ENCODE data around the gene GCNT1. TPM values are rescaled to one million over a fixed set of nuclear protein-coding genes. Genes with fewer than 3 reads are reported as not detected.
"Not testable (repeated sequence)": the region's sequence is repeated elsewhere in the genome, so short reads cannot be mapped to it uniquely, and the experiment has no call there.

The GCNT1 gene
- total and polyA plus RNA-seq, 7 experiments from 2014 or later, result 0.70 to 8.9 (median 1.7) TPM

DNA sequence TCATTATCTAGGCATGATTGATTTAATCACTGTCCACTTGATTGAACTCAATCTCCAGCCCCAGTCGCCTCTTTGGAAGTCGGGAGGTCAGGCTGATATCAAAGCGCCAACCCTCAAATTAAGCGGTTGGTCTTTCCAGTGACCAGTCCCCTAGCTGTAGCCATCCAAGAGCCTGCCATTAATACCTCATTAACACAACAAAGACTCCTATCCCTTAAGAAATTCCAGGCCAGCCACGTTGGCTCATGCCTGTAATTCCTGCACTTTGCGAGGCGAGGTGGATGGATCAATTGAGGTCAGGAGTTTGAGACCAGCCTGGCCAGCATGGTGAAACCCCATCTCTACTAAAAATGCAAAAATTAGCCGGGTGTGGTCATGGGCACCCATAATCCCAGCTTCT, 27.4 kb upstream of the GCNT1 start:
- intact Hi-C loops (cut with micrococcal nuclease), result no loop called here
- Histone ChIP-seq H3K36me3 (ENCODE audit: control insufficient read depth in 2 of 3, insufficient read depth in 3 of 3, low read length in 3 of 3) (no peaks in the 10 kb centered on the region), H3K27ac (ENCODE audit: low read depth, low read length) (no peak overlapping the region), H3K4me1 (ENCODE audit: control insufficient read depth in 2 of 2, insufficient read depth in 2 of 2, low read length in 2 of 2) (no peaks in the 10 kb centered on the region), H3K27me3 (ENCODE audit: control insufficient read depth in 2 of 2, insufficient read depth in 2 of 2, low read length in 2 of 2) (no peaks in the 10 kb centered on the region), H3K4me3 (ENCODE audit: low read length) (no peak overlapping the region), H3K9me3 (ENCODE audit: control insufficient read depth in 2 of 3, low read length in 3 of 3) (no peaks in the 10 kb centered on the region)
- Mint-ChIP-seq H3K4me3 (no peak overlapping the region), H3K36me3 (no peaks in the 10 kb centered on the region), H3K27ac (no peak overlapping the region), H3K9me3 (peaks cover 0 to 1% (median 0%) of the 10 kb centered on the region in 11 donors), H3K4me1 (no peaks in the 10 kb centered on the region), H3K27me3 (peaks cover 0 to 7% (median 0%) of the 10 kb centered on the region in 5 donors)
- no peak for ATAC-seq
- CTCF ChIA-PET, result no interaction called here
- DNase-seq, result no peak
- POLR2A ChIA-PET, result no interaction called here

GRCh38 chr9:76433406-76433805, 25.6 kb upstream of the GCNT1 start:
- Histone ChIP-seq H3K27ac (ENCODE audit: low read depth, low read length) (no peak overlapping the region), H3K4me1 (ENCODE audit: control insufficient read depth in 2 of 2, insufficient read depth in 2 of 2, low read length in 2 of 2) (no peaks in the 10 kb centered on the region), H3K9me3 (ENCODE audit: control insufficient read depth in 2 of 3, low read length in 3 of 3) (no peaks in the 10 kb centered on the region), H3K36me3 (ENCODE audit: control insufficient read depth in 2 of 3, insufficient read depth in 3 of 3, low read length in 3 of 3) (no peaks in the 10 kb centered on the region), H3K4me3 (ENCODE audit: low read length) (no peak overlapping the region), H3K27me3 (ENCODE audit: control insufficient read depth in 2 of 2, insufficient read depth in 2 of 2, low read length in 2 of 2) (no peaks in the 10 kb centered on the region)
- H3K4me1 Mint-ChIP-seq, result peaks cover 0 to 4% (median 0%) of the 10 kb centered on the region in 7 donors
- H3K27ac Mint-ChIP-seq, result no peak overlapping the region
- H3K9me3 Mint-ChIP-seq, result peaks cover 0 to 1% (median 0%) of the 10 kb centered on the region in 11 donors
- intact Hi-C loops (cut with micrococcal nuclease), result no loop called here
- peaks cover 0 to 1% (median 0%) of the 10 kb centered on the region in 5 donors for H3K36me3 Mint-ChIP-seq
- H3K4me3 Mint-ChIP-seq, result no peak overlapping the region
- ChIA-PET POLR2A (no interaction called here), CTCF (no interaction called here)
- peaks cover 0 to 7% (median 0%) of the 10 kb centered on the region in 5 donors for H3K27me3 Mint-ChIP-seq
- ATAC-seq (no peak), DNase-seq (no peak)

DNA sequence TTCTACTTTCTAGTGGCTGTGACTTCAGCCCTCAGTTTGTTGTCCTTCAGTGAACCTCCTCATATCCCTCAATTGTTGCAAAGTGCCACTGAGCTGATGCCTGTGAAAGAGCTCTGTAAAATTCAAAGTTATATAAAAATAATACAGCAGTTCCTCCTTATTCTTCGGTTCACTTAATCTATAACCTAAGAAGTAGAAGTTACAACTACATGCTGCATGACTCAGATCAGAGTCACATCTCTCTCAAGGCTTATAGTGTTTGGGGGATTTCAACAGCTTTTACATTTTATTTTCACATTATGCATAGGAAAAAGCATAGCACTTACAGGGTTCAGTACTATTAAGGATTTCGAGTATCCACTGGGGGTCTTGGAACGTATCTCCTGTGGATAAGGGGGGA, 25.1 kb upstream of the GCNT1 start:
- H3K27ac ChIP-seq (ENCODE audit: low read depth, low read length), result no peak overlapping the region
- intact Hi-C loops (cut with micrococcal nuclease), result no loop called here
- Mint-ChIP-seq H3K27me3 (peaks cover 0 to 7% (median 0%) of the 10 kb centered on the region in 5 donors), H3K27ac (peak overlapping the region in 1 of 9 donors; percentile 9), H3K4me1 (peaks cover 0 to 9% (median 0%) of the 10 kb centered on the region in 7 donors), H3K4me3 (no peak overlapping the region), H3K9me3 (peaks cover 0 to 1% (median 0%) of the 10 kb centered on the region in 11 donors), H3K36me3 (peaks cover 0 to 1% (median 0%) of the 10 kb centered on the region in 5 donors)
- H3K4me3 ChIP-seq (ENCODE audit: low read length), result no peak overlapping the region
- CTCF ChIA-PET, result no interaction called here
- no peaks in the 10 kb centered on the region for H3K9me3 ChIP-seq (ENCODE audit: control insufficient read depth in 2 of 3, low read length in 3 of 3)
- ATAC-seq (no peak), DNase-seq (no peak)
- POLR2A ChIA-PET, result no interaction called here
- no peaks in the 10 kb centered on the region for H3K36me3 ChIP-seq (ENCODE audit: control insufficient read depth in 2 of 3, insufficient read depth in 3 of 3, low read length in 3 of 3)
- no peaks in the 10 kb centered on the region for H3K4me1 ChIP-seq (ENCODE audit: control insufficient read depth in 2 of 2, insufficient read depth in 2 of 2, low read length in 2 of 2)
- H3K27me3 ChIP-seq (ENCODE audit: control insufficient read depth in 2 of 2, insufficient read depth in 2 of 2, low read length in 2 of 2), result no peaks in the 10 kb centered on the region

GRCh38 chr9:76434897-76435296, 24.1 kb upstream of the GCNT1 start:
- H3K4me1 Mint-ChIP-seq, result peaks cover 0 to 10% (median 0%) of the 10 kb centered on the region in 7 donors
- ATAC-seq; H3K9me3 Mint-ChIP-seq; H3K27me3 ChIP-seq (ENCODE audit: control insufficient read depth in 2 of 2, insufficient read depth in 2 of 2, low read length in 2 of 2); H3K36me3 Mint-ChIP-seq; H3K4me3 ChIP-seq (ENCODE audit: low read length); intact Hi-C loops (cut with micrococcal nuclease); H3K4me1 ChIP-seq (ENCODE audit: control insufficient read depth in 2 of 2, insufficient read depth in 2 of 2, low read length in 2 of 2); POLR2A ChIA-PET; H3K27ac Mint-ChIP-seq; H3K36me3 ChIP-seq (ENCODE audit: control insufficient read depth in 2 of 3, insufficient read depth in 3 of 3, low read length in 3 of 3); H3K9me3 ChIP-seq (ENCODE audit: control insufficient read depth in 2 of 3, low read length in 3 of 3); H3K27ac ChIP-seq (ENCODE audit: low read depth, low read length); CTCF ChIA-PET; H3K4me3 Mint-ChIP-seq; DNase-seq; H3K27me3 Mint-ChIP-seq: not testable (repeated sequence)

DNA sequence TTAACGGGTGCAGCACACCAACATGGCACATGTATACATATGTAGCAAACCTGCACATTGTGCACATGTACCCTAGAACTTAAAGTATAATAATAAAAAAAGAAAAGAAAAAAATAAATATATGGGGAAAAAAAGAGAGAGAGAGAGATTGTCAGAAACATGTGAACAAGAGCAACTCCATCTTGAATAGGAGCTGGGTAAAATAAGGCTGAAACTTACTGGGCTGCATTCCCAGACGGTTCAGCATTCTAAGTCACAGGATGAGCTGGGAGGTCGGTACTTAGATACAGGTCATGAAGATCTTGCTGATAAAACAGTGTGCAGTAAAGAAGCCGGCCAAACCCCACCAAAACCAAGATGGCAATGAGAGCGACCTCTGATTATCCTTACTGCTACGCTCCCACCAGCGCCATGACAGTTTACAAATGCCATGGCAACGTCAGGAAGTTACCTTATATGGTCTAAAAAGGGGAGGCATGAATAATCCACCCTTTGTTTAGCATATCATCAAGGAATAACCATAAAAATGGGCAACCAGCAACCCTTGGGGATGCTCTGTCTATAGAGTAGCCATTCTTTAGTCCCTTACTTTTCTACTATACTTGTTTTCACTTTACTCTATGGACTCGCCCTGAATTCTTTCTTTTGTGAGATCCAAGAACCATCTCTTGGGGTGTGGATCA, 21.8 kb upstream of the GCNT1 start:
- H3K9me3 Mint-ChIP-seq; H3K4me3 ChIP-seq (ENCODE audit: low read length); H3K36me3 ChIP-seq (ENCODE audit: control insufficient read depth in 2 of 3, insufficient read depth in 3 of 3, low read length in 3 of 3); H3K27ac Mint-ChIP-seq; H3K4me1 ChIP-seq (ENCODE audit: control insufficient read depth in 2 of 2, insufficient read depth in 2 of 2, low read length in 2 of 2); POLR2A ChIA-PET; intact Hi-C loops (cut with micrococcal nuclease); H3K27me3 ChIP-seq (ENCODE audit: control insufficient read depth in 2 of 2, insufficient read depth in 2 of 2, low read length in 2 of 2); CTCF ChIA-PET; ATAC-seq; H3K27ac ChIP-seq (ENCODE audit: low read depth, low read length); DNase-seq; H3K4me3 Mint-ChIP-seq; H3K9me3 ChIP-seq (ENCODE audit: control insufficient read depth in 2 of 3, low read length in 3 of 3); H3K36me3 Mint-ChIP-seq: not testable (repeated sequence)
- H3K4me1 Mint-ChIP-seq, result peaks cover 0 to 24% (median 0%) of the 10 kb centered on the region in 7 donors
- peaks cover 0 to 11% (median 0%) of the 10 kb centered on the region in 5 donors for H3K27me3 Mint-ChIP-seq

DNA sequence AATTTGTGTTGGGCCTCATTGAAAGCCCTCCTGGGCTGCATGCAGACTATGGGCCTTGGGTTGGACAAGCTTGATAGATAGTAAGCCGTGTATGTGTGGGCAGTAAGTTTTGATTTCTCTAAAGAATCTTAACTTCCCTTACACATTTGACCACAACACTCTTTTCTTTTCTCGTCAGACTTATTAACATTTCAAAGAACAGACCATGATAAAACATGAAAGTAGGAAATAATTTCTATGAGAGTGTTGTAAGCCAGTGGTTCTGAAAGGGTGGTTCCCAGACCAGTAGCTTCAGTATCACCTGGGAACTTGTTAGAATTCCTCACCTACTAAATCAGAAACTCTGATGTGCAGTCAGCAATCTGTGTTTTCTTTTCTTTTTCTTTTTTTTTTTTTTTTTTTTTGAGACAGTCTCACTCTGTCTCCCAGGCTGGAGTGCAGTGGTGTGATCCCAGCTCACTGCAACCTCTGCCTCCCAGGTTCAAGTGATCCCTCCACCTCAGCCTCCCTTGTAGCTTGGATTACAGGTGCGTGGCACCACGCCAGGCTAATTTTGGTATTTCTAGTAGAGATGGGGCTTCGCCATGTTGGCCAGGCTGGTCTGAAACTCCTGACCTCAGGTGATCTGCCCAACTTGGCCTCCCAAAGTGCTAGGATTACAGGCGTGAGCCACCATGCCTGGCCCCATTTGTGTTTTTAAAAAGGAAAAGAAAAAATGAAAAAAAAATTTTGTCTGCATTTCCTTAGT, 20.0 kb upstream of the GCNT1 start:
- H3K4me1 Mint-ChIP-seq, result peaks cover 0 to 26% (median 0%) of the 10 kb centered on the region in 7 donors
- CTCF ChIA-PET, result interaction anchor here (0.7 kb wide), 1 partner anchor 1336 kb away, joined by 4 read pairs; no protein-coding TSS in a partner anchor
- no peak overlapping the region for H3K27ac Mint-ChIP-seq
- POLR2A ChIA-PET, result no interaction called here
- peaks cover 0 to 1% (median 0%) of the 10 kb centered on the region in 5 donors for H3K36me3 Mint-ChIP-seq
- no peak overlapping the region for H3K4me3 Mint-ChIP-seq
- no peaks in the 10 kb centered on the region for H3K9me3 ChIP-seq (ENCODE audit: control insufficient read depth in 2 of 3, low read length in 3 of 3)
- intact Hi-C loops (cut with micrococcal nuclease), result loop anchor here in 1 of 2 donors (1.0 kb wide), 1 partner anchor 36 kb away; no protein-coding TSS in a partner anchor
- no peak overlapping the region for H3K27ac ChIP-seq (ENCODE audit: low read depth, low read length)
- no peak overlapping the region for H3K4me3 ChIP-seq (ENCODE audit: low read length)
- H3K27me3 ChIP-seq (ENCODE audit: control insufficient read depth in 2 of 2, insufficient read depth in 2 of 2, low read length in 2 of 2), result no peaks in the 10 kb centered on the region
- H3K9me3 Mint-ChIP-seq, result peaks cover 0 to 6% (median 0%) of the 10 kb centered on the region in 11 donors
- ATAC-seq, result no peak
- peaks cover 0 to 4% (median 0%) of the 10 kb centered on the region in 5 donors for H3K27me3 Mint-ChIP-seq
- no peaks in the 10 kb centered on the region for H3K4me1 ChIP-seq (ENCODE audit: control insufficient read depth in 2 of 2, insufficient read depth in 2 of 2, low read length in 2 of 2)
- H3K36me3 ChIP-seq (ENCODE audit: control insufficient read depth in 2 of 3, insufficient read depth in 3 of 3, low read length in 3 of 3), result no peaks in the 10 kb centered on the region
- no peak for DNase-seq

Data from naive thymus-derived CD4-positive, alpha-beta T cell (primary cell).